Renal cortex interstitium (tissue), 11 donors: ENCODE measurements around the gene FAF1. TPM values are rescaled to one million over a fixed set of nuclear protein-coding genes. Genes with fewer than 3 reads are reported as not detected.

Experiments
- DNase-seq, 11 donors: peaks; one replicate each; pipeline ENCODE4 v3.0.0-alpha.2; 2013; ENCODE audit warnings: low read depth in 9 of 11, low spot score in 4 of 11; ENCODE audit errors: extremely low read depth in 1 of 11
- polyA plus RNA-seq, 3 donors: library from polyadenylated mRNA; unstranded; fragments of 120-200 nt; gene quantifications; one replicate each; pipeline ENCODE4 v1.2.1, GENCODE V29; 2013; ENCODE audit not compliant: insufficient read length in 3 of 3

Gene FAF1
- polyA plus RNA-seq, 3 donors, result 52.6 to 71.8 (median 65.6) TPM

- no peak for DNase-seq
Observed at GRCh38 chr1:50982611-50983010, 22.5 kb upstream of the FAF1 start.

- no peak for DNase-seq
Observed at GRCh38 chr1:50981741-50982140, 21.7 kb upstream of the FAF1 start.

- no peak for DNase-seq
Observed at GRCh38 chr1:50980505-50980904, 20.4 kb upstream of the FAF1 start.

- no peak for DNase-seq
Observed at GRCh38 chr1:50979937-50980336, 19.9 kb upstream of the FAF1 start.

- no peak for DNase-seq
Observed at GRCh38 chr1:50978852-50979781, 19.1 kb upstream of the FAF1 start.

GRCh38 chr1:50978144-50978851 lies 18.2 kb upstream of the FAF1 start:
- DNase-seq, result no peak

GRCh38 chr1:50977575-50978143 lies 17.6 kb upstream of the FAF1 start:
- no peak for DNase-seq

GRCh38 chr1:50976890-50977574 lies 17.0 kb upstream of the FAF1 start:
- DNase-seq, result no peak

- DNase-seq, result no peak
Observed at GRCh38 chr1:50976111-50976889, 16.2 kb upstream of the FAF1 start.

- no peak for DNase-seq
Observed at GRCh38 chr1:50975436-50975835, 15.4 kb upstream of the FAF1 start.

- no peak for DNase-seq
Observed at GRCh38 chr1:50974618-50974935, 14.5 kb upstream of the FAF1 start.

GRCh38 chr1:50973875-50974617 lies 14.0 kb upstream of the FAF1 start:
- no peak for DNase-seq

GRCh38 chr1:50973255-50973654 lies 13.2 kb upstream of the FAF1 start:
- no peak for DNase-seq

GRCh38 chr1:50972766-50973165 lies 12.7 kb upstream of the FAF1 start:
- no peak for DNase-seq

GRCh38 chr1:50971748-50972305 lies 11.8 kb upstream of the FAF1 start:
- DNase-seq, result no peak

GRCh38 chr1:50970931-50971582 lies 11.0 kb upstream of the FAF1 start:
- DNase-seq, result no peak

GRCh38 chr1:50970509-50970887 lies 10.4 kb upstream of the FAF1 start:
- DNase-seq, result no peak
